Right ventricle myocardium superior (tissue), 1 donor: Measurements from ENCODE around the gene MRPL37. TPM values are rescaled to one million over a fixed set of nuclear protein-coding genes. Genes with fewer than 3 reads are reported as not detected.

ENCODE experiments used
- ATAC-seq: fragments of 200-7000 bp; cut with Tn5 transposase; one replicate; pipeline ENCODE4 v1.9.1; 2020; ENCODE audit warnings: mild to moderate bottlenecking; ENCODE audit not compliant: poor library complexity
- DNase-seq: peaks from one replicate; pipeline ENCODE4 v3.0.0-alpha.2; 2020
- intact Hi-C: fragments of 100-400 bp; cut with DNase I; formaldehyde crosslinking; loops from one replicate; pipeline ENCODE4 v1.11.2; 2022
- total RNA-seq: library from RNA; stranded (reverse); fragmentation: NEBNext Ultra II Directional; extraction: Animal tissue kit (Norgen Biotek cat#: 25700); gene quantifications from one replicate; pipeline ENCODE4 v1.2.1, GENCODE V29; 2021
- donor health status: DM: no; HTN: yes; CAD: no; lungs with severe emphysema.

MRPL37 gene
- total RNA-seq, 1 donor from 2014 or later: 78.6 TPM

GRCh38 chr1:54252371-54252936 lies 52.5 kb downstream of the MRPL37 start:
- no peak for ATAC-seq
- intact Hi-C loops: no loop called here
- DNase-seq: no peak

DNA sequence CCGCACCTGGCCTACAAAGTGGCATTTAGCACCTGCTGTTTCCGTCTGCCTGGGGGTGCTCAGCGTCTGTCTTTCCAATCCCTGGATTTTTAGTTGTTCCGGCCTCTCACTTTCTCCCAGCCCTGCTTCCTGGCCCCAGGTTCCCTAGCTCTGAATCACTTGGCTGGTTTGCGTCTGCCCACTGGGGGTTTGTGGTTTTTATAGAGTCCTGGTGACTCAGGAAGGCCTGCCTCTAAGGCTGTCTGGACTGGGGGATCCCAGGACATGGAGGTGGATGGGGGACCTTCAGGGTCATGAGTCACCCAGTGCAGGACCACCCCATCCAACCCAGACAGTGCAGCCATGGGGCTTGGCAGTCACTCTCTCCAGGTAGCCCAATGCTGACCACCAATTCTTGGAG lies 53.5 kb downstream of the MRPL37 start:
- no peak for ATAC-seq
- intact Hi-C loops: no loop called here
- DNase-seq: no peak

- ATAC-seq (no peak), DNase-seq (no peak)
- intact Hi-C loops: no loop called here
Measured at GRCh38 chr1:54254055-54254454, 54.1 kb downstream of the MRPL37 start.

DNA sequence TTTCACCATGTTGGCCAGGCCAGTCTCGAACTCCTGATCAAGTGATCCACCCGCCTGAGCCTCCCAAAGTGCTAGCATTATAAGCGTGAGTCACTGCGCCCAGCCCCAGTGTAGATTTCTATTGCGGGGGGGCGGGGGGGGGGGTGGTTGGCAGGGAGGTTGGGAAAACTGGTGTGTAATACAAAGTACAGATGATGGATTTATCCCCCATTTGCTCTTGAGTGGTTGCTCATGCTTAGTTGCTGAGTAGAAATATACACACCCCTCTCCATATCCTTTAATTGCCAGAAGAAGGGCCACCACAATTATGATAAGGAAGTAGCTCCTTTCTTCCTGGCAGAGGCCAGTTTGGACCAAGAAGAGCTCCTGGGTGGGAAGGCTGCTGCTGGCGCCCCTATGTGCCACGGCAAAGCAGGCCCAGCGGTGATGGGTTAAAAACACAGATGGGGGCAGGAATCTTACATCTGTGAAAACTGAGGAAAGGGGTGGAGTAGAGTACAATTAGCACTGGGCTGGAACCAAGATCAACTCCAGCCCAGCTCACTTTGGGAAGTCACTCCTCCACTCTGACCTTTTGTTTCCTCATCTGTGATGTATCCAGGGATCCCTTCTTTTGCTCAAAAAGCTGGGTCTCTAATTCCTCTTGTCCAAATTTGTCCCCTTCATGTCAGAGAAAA lies 55.2 kb downstream of the MRPL37 start:
- DNase-seq (no peak), ATAC-seq (no peak)
- intact Hi-C loops: no loop called here

GRCh38 chr1:54256522-54257345 lies 56.8 kb downstream of the MRPL37 start:
- intact Hi-C loops: no loop called here
- no peak for DNase-seq
- ATAC-seq: no peak

DNA sequence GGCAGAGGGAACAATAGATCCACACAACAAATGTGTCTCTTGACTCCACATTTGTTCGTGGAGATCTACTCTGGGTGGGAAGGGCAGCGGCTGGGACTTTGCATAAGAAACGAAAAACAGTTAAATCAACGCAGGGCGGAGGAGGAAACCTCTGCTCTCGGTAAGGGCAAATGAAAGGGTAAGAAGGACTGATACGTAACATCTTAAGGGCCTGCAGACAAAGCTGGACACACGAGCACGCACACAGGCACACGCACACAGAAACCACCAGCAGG lies 57.3 kb downstream of the MRPL37 start:
- DNase-seq (no peak), ATAC-seq (no peak)
- intact Hi-C loops: no loop called here

DNA sequence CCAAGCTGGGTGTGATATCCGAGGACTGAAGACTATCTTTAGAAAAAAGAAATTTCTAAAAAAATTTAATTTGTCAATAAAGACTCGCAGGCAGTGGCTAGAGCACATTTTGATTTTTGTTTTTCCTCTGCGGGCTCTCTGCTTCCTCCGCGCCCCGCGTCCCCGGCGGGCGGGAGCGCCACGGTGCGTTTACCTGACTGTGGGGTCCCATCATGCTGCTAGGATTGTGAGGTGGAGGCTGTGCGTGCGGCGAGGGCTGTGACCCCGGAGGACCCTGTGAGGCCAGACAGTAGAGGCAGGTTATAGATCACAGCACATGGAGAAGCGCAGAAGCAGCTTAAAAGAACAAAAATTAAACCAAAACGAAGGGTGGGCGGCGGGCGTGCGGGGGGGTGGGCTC lies 57.9 kb downstream of the MRPL37 start:
- no peak for ATAC-seq
- no peak for DNase-seq
- intact Hi-C loops: no loop called here

GRCh38 chr1:54259546-54260140 lies 59.7 kb downstream of the MRPL37 start:
- no peak for ATAC-seq

DNA sequence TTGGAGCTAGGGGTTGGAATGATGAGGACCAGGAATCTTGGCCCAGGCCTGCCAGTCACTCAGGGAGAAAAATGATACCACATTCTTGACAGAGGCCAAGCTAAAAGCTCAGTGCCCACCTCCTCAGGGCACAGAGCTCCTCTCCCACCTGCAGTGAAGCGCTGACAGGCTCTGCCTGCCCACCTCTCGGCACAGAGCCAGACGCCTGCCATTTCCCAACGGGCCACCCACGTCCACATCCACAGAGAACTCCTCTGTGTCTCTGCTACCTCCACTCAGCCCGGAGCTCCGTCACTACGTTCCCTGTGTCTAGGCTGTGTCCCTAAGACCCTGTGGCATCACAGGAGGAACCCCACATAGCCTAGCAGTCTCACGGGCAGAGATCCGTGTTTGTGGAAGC lies 60.8 kb downstream of the MRPL37 start:
- ATAC-seq (no peak), DNase-seq (no peak)
- intact Hi-C loops: no loop called here

More at GRCh38 chr1:54259546-54260140, 59.7 kb downstream of the MRPL37 start:
- no peak for DNase-seq
- intact Hi-C loops: no loop called here

- ATAC-seq: no peak
- intact Hi-C loops: no loop called here
- no peak for DNase-seq
Measured at GRCh38 chr1:54262244-54262643, 62.3 kb downstream of the MRPL37 start.

GRCh38 chr1:54263601-54264226 lies 63.7 kb downstream of the MRPL37 start:
- DNase-seq (no peak), ATAC-seq (no peak)
- intact Hi-C loops: no loop called here

DNA sequence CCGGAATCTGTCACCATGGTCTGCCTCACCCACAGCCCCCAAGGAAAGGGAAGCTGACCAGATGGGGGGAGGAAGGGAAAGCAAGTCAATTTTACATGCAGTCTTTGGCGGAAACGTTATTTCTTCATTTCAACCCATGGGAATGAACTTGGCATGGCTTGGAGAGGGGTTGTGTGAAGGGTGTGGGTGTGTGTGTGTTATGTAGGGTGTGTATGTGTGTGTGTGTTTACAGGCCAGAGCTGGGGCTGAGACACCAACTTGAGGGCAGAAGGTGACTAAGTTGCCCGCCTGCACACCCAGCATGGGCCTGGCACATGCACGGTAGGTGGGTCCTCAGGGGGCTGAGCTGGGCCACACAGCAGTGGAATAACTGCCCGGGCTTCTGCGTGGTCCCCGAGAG lies 65.2 kb downstream of the MRPL37 start:
- intact Hi-C loops: no loop called here
- DNase-seq (no peak), ATAC-seq (peak; percentile 35)

DNA sequence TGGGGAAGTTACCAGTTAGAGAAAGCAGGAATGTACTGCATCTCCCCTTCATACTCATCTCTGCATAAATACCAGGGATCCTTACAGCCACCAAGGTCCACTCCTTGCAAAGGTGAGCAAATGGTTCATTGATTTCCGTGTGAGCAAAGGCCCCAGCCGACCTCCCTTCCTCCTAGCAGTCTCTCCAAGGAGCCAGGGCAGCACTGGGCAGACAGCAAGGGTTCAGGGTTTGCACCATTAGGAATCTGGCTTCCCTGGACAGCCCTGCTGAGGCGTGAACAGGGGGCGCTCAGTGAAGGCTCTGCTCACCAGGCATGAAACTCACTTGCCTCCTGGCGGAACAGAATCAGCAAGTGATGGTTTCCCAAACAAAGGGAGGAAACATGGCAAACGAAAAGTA lies 65.7 kb downstream of the MRPL37 start:
- ATAC-seq: no peak
- DNase-seq: no peak
- intact Hi-C loops: no loop called here

- intact Hi-C loops: no loop called here
- no peak for DNase-seq
- no peak for ATAC-seq
Measured at GRCh38 chr1:54266195-54266594, 66.2 kb downstream of the MRPL37 start.

- intact Hi-C loops: no loop called here
- ATAC-seq (no peak), DNase-seq (no peak)
Measured at GRCh38 chr1:54266908-54267307, 66.9 kb downstream of the MRPL37 start.

Other genes starting within 250 kb of the MRPL37 start
- gene LDLRAD1, start 182.0 kb upstream of the MRPL37 start, total RNA-seq: not detected
- gene TMEM59, start 147.0 kb upstream of the MRPL37 start, total RNA-seq: 310 TPM
- 5.3 TPM for gene TCEANC2, start 146.6 kb upstream of the MRPL37 start, total RNA-seq
- not detected for gene CDCP2, start 47.2 kb upstream of the MRPL37 start, total RNA-seq
- 4.8 TPM for gene CYB5RL, start 137 bp upstream of the MRPL37 start, total RNA-seq
- gene SSBP3, start 206.2 kb downstream of the MRPL37 start, total RNA-seq: 49.1 TPM